ENCODE measurements around the gene MYO1C. TPM values are rescaled to one million over a fixed set of nuclear protein-coding genes. Genes with fewer than 3 reads are reported as not detected.
A peak's percentile ranks its signal among the peaks of the same experiment; 100 is the strongest.

The MYO1C gene
- polyA plus RNA-seq (2013), result 83.3 and 84.7 TPM in 2 replicates

DNA sequence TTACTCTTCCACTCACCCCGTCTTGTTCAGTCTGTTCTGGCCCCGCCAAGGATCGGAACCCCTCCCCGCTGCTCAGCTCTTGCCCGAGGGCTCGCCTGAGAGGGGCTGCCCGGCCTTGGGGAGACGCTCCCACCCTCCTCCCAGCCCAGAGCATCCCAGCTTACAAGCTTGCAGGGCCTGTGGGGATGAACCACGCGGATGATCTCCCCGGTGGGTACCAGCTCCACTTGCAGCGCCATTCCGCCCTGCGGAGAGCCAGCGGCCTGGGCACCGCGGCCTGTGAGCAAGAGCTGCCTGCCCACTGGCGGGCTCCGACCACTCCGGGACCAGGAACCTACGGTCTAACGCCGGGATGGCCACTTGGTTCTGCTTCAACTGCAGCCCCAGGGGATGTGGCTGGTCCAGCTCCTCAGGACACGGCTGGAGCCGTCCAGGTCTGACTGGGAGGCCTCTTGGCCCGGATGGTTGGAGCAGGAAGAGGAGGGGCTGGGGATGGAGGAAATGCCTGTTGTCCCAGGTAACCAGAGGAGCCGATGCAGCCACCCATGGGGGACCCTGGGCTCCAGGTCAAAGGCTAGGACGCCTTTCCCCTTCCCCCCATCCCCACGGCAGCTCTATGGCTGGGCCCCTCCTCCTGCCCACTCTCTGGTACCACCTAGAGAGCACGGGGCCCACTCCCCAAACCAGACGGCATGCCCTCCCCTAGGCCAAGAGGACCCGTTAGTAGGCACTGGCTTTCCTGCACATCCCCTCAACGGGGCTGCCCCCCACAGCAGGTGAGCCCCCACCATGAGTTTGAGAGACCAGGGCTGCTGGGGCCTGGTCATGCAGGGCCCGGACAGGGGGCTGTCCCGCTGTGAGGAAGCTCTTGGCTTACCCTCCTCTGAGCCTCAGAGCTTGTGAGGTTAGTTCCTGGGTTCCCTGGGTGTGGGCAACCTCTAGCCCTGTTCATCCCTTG lies at the start of gene MYO1C:
Gene MYO1C (minus strand): TSS at position 438 of the 958 bp plus-strand sequence. CDS start 199 bp downstream, at position 239.
- H3K27me3 ChIP-seq (ENCODE audit: insufficient read depth, low read length), result no peaks in the 10 kb centered on the region
- H2AK5ac ChIP-seq (ENCODE audit: low read length), result peak within 1 kb of the TSS; percentile 73
- peak within 1 kb of the TSS; percentile 64 for H4K8ac ChIP-seq (ENCODE audit: low read depth, low read length)
- peaks cover 14% of the 10 kb centered on the region for H3K79me2 ChIP-seq (ENCODE audit: control insufficient read depth, insufficient read depth, low read length, poor library complexity)
- H2BK5ac ChIP-seq (ENCODE audit: low read depth, low read length, poor library complexity), result peak within 1 kb of the TSS; percentile 24
- H3K79me1 ChIP-seq (ENCODE audit: low read length), result peaks cover 37% of the 10 kb centered on the region
- H3K4me3 ChIP-seq (ENCODE audit: low read depth, low read length), result peak within 1 kb of the TSS; percentile 72
- H3K4me2 ChIP-seq (ENCODE audit: low read length), result peak within 1 kb of the TSS; percentile 79
- H3K9me3 ChIP-seq (ENCODE audit: insufficient read depth, low read depth, low read length), result no peaks in the 10 kb centered on the region
- no CpG with 5 or more reads among the region's 35 CpGs for WGBS (ENCODE audit: extremely low coverage, insufficient coverage, insufficient read length)
- peaks cover 29 to 36% of the 10 kb centered on the region in 2 experiments for H3K4me1 ChIP-seq (ENCODE audit: control insufficient read depth in 1 of 2, insufficient read depth in 2 of 2, low read length in 2 of 2)
- peak within 1 kb of the TSS; percentile 87 for H3K4ac ChIP-seq (ENCODE audit: low read depth, low read length)
- H4K12ac ChIP-seq (ENCODE audit: low read depth, low read length), result peak within 1 kb of the TSS; percentile 57
- DNase-seq, result peak in 1 of 2 donors; percentile 44
- peak within 1 kb of the TSS; percentile 37 for H3K27ac ChIP-seq (ENCODE audit: low read depth, low read length)
- no peak within 1 kb of the TSS for H3K23ac ChIP-seq (ENCODE audit: low read length)
- H4K91ac ChIP-seq (ENCODE audit: low read depth, low read length), result peak within 1 kb of the TSS; percentile 84
- H3K14ac ChIP-seq (ENCODE audit: low read length), result peak within 1 kb of the TSS; percentile 57
- H2BK12ac ChIP-seq (ENCODE audit: low read length), result peak within 1 kb of the TSS; percentile 35
- H3K18ac ChIP-seq (ENCODE audit: low read length), result peak within 1 kb of the TSS; percentile 87
- H3K36me3 ChIP-seq (ENCODE audit: control insufficient read depth in 1 of 2, insufficient read depth in 2 of 2, low read length in 2 of 2), result peaks cover 15 to 28% of the 10 kb centered on the region in 2 experiments
- peak within 1 kb of the TSS; percentile 18 for H2BK120ac ChIP-seq (ENCODE audit: insufficient read depth, low read length, poor library complexity)
- peak within 1 kb of the TSS; percentile 50 for H2AFZ ChIP-seq (ENCODE audit: insufficient read depth, low read length, poor library complexity)
- H3K9ac ChIP-seq (ENCODE audit: low read length), result peak within 1 kb of the TSS; percentile 79

DNA sequence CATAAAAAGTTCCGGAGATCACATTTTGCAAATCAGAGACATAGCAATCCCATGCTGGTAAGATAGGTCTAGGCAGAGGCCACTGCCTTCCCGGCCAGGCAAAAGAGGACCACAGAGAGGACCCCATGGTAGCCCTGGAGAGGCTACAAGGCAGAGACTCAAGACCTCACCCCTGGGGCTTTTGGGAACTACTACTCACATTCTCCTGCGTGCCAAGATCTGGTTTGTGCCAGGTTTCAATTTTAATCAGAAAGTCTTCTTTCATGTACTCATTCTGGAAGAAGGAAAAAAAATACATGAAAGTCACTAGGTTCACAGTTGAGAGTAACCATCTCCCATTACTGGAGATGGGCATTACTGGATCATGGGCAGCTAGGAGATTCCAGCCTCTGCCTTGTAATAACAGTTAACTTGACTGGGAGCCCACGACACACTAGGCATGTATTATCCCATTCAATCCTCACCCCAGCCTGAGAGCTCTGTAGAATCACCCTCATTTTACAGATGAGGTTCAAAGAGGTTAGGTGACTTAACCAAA lies 49.0 kb upstream of the MYO1C start:
- H2BK12ac ChIP-seq (ENCODE audit: low read length), result no peak overlapping the region
- no peak overlapping the region for H3K14ac ChIP-seq (ENCODE audit: low read length)
- no peak overlapping the region for H2BK120ac ChIP-seq (ENCODE audit: insufficient read depth, low read length, poor library complexity)
- no peak overlapping the region for H3K4me3 ChIP-seq (ENCODE audit: low read depth, low read length)
- no peak overlapping the region for H2AK5ac ChIP-seq (ENCODE audit: low read length)
- H3K18ac ChIP-seq (ENCODE audit: low read length), result no peak overlapping the region
- H3K4me1 ChIP-seq (ENCODE audit: control insufficient read depth in 1 of 2, insufficient read depth in 2 of 2, low read length in 2 of 2), result no peaks in the 10 kb centered on the region
- no peak overlapping the region for H2BK5ac ChIP-seq (ENCODE audit: low read depth, low read length, poor library complexity)
- no peak overlapping the region for H3K27ac ChIP-seq (ENCODE audit: low read depth, low read length)
- H3K9me3 ChIP-seq (ENCODE audit: insufficient read depth, low read depth, low read length), result no peaks in the 10 kb centered on the region
- peaks cover 53 to 65% of the 10 kb centered on the region in 2 experiments for H3K36me3 ChIP-seq (ENCODE audit: control insufficient read depth in 1 of 2, insufficient read depth in 2 of 2, low read length in 2 of 2)
- no peak overlapping the region for H4K8ac ChIP-seq (ENCODE audit: low read depth, low read length)
- H3K79me1 ChIP-seq (ENCODE audit: low read length), result no peaks in the 10 kb centered on the region
- WGBS (ENCODE audit: extremely low coverage, insufficient coverage, insufficient read length), result no CpG with 5 or more reads among the region's 4 CpGs
- no peak overlapping the region for H3K23ac ChIP-seq (ENCODE audit: low read length)
- H4K12ac ChIP-seq (ENCODE audit: low read depth, low read length), result no peak overlapping the region
- H3K9ac ChIP-seq (ENCODE audit: low read length), result no peak overlapping the region
- H3K4ac ChIP-seq (ENCODE audit: low read depth, low read length), result no peak overlapping the region
- no peak overlapping the region for H4K91ac ChIP-seq (ENCODE audit: low read depth, low read length)
- H3K27me3 ChIP-seq (ENCODE audit: insufficient read depth, low read length), result no peaks in the 10 kb centered on the region
- DNase-seq, result no peak
- no peak overlapping the region for H2AFZ ChIP-seq (ENCODE audit: insufficient read depth, low read length, poor library complexity)
- no peaks in the 10 kb centered on the region for H3K79me2 ChIP-seq (ENCODE audit: control insufficient read depth, insufficient read depth, low read length, poor library complexity)
- H3K4me2 ChIP-seq (ENCODE audit: low read length), result no peak overlapping the region

DNA sequence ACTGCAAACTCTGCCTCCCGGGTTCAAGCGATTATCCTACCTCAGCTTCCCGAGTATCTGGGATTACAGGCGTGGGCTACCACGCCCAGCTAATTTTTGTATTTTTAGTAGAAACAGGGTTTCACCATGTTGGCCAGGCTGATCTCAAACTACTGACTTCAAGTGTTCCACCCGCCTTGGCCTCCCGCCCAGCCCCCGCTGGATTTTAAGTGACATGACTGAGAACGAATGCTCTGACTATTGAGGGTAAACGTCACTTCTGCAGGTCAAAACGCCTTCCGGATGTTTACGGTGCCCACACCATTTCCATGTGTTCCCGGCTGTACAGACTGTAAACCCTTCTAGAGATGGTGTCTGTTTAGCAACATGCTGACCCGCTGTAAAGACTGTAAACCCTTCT lies 47.3 kb upstream of the MYO1C start:
- H3K4me2 ChIP-seq (ENCODE audit: low read length), result no peak overlapping the region
- no peak overlapping the region for H2AFZ ChIP-seq (ENCODE audit: insufficient read depth, low read length, poor library complexity)
- H2BK120ac ChIP-seq (ENCODE audit: insufficient read depth, low read length, poor library complexity), result no peak overlapping the region
- no peak overlapping the region for H2AK5ac ChIP-seq (ENCODE audit: low read length)
- H3K4me3 ChIP-seq (ENCODE audit: low read depth, low read length), result no peak overlapping the region
- H3K9ac ChIP-seq (ENCODE audit: low read length), result no peak overlapping the region
- H2BK12ac ChIP-seq (ENCODE audit: low read length), result no peak overlapping the region
- H3K18ac ChIP-seq (ENCODE audit: low read length), result no peak overlapping the region
- no peaks in the 10 kb centered on the region for H3K9me3 ChIP-seq (ENCODE audit: insufficient read depth, low read depth, low read length)
- H2BK5ac ChIP-seq (ENCODE audit: low read depth, low read length, poor library complexity), result no peak overlapping the region
- no peak overlapping the region for H3K14ac ChIP-seq (ENCODE audit: low read length)
- no peak overlapping the region for H3K23ac ChIP-seq (ENCODE audit: low read length)
- no peak overlapping the region for H4K91ac ChIP-seq (ENCODE audit: low read depth, low read length)
- H4K8ac ChIP-seq (ENCODE audit: low read depth, low read length), result no peak overlapping the region
- no peak overlapping the region for H3K27ac ChIP-seq (ENCODE audit: low read depth, low read length)
- no peaks in the 10 kb centered on the region for H3K4me1 ChIP-seq (ENCODE audit: control insufficient read depth in 1 of 2, insufficient read depth in 2 of 2, low read length in 2 of 2)
- H3K27me3 ChIP-seq (ENCODE audit: insufficient read depth, low read length), result no peaks in the 10 kb centered on the region
- no peaks in the 10 kb centered on the region for H3K79me2 ChIP-seq (ENCODE audit: control insufficient read depth, insufficient read depth, low read length, poor library complexity)
- H3K4ac ChIP-seq (ENCODE audit: low read depth, low read length), result no peak overlapping the region
- peaks cover 51 to 67% of the 10 kb centered on the region in 2 experiments for H3K36me3 ChIP-seq (ENCODE audit: control insufficient read depth in 1 of 2, insufficient read depth in 2 of 2, low read length in 2 of 2)
- H3K79me1 ChIP-seq (ENCODE audit: low read length), result no peaks in the 10 kb centered on the region
- DNase-seq, result no peak
- H4K12ac ChIP-seq (ENCODE audit: low read depth, low read length), result no peak overlapping the region
- WGBS (ENCODE audit: extremely low coverage, insufficient coverage, insufficient read length), result no CpG with 5 or more reads among the region's 15 CpGs

- no peak overlapping the region for H3K4me3 ChIP-seq (ENCODE audit: low read depth, low read length)
- no peaks in the 10 kb centered on the region for H3K27me3 ChIP-seq (ENCODE audit: insufficient read depth, low read length)
- H3K23ac ChIP-seq (ENCODE audit: low read length), result no peak overlapping the region
- no peak overlapping the region for H2BK12ac ChIP-seq (ENCODE audit: low read length)
- H4K8ac ChIP-seq (ENCODE audit: low read depth, low read length), result no peak overlapping the region
- no peak overlapping the region for H3K4ac ChIP-seq (ENCODE audit: low read depth, low read length)
- no peaks in the 10 kb centered on the region for H3K4me1 ChIP-seq (ENCODE audit: control insufficient read depth in 1 of 2, insufficient read depth in 2 of 2, low read length in 2 of 2)
- no peak for DNase-seq
- H4K12ac ChIP-seq (ENCODE audit: low read depth, low read length), result no peak overlapping the region
- H3K36me3 ChIP-seq (ENCODE audit: control insufficient read depth in 1 of 2, insufficient read depth in 2 of 2, low read length in 2 of 2), result peaks cover 61 to 68% of the 10 kb centered on the region in 2 experiments
- no peak overlapping the region for H2BK5ac ChIP-seq (ENCODE audit: low read depth, low read length, poor library complexity)
- no peak overlapping the region for H3K18ac ChIP-seq (ENCODE audit: low read length)
- WGBS (ENCODE audit: extremely low coverage, insufficient coverage, insufficient read length), result no CpG with 5 or more reads among the region's 4 CpGs
- H3K9me3 ChIP-seq (ENCODE audit: insufficient read depth, low read depth, low read length), result no peaks in the 10 kb centered on the region
- H3K79me1 ChIP-seq (ENCODE audit: low read length), result no peaks in the 10 kb centered on the region
- no peak overlapping the region for H3K14ac ChIP-seq (ENCODE audit: low read length)
- no peaks in the 10 kb centered on the region for H3K79me2 ChIP-seq (ENCODE audit: control insufficient read depth, insufficient read depth, low read length, poor library complexity)
- no peak overlapping the region for H2AFZ ChIP-seq (ENCODE audit: insufficient read depth, low read length, poor library complexity)
- no peak overlapping the region for H4K91ac ChIP-seq (ENCODE audit: low read depth, low read length)
- H2AK5ac ChIP-seq (ENCODE audit: low read length), result no peak overlapping the region
- no peak overlapping the region for H3K27ac ChIP-seq (ENCODE audit: low read depth, low read length)
- no peak overlapping the region for H3K4me2 ChIP-seq (ENCODE audit: low read length)
- H3K9ac ChIP-seq (ENCODE audit: low read length), result no peak overlapping the region
- H2BK120ac ChIP-seq (ENCODE audit: insufficient read depth, low read length, poor library complexity), result no peak overlapping the region
These were observed 43.3 kb upstream of the MYO1C start for GRCh38 chr17:1535737-1536136.
